Loucy (cell line): ENCODE data around the gene CDK19.

ENCODE experiments used
- EZH2phosphoT487 ChIP-seq: fragments of 200-600 bp; IDR thresholded peaks from 2 replicates; pipeline ENCODE4 v1.6.1; 2018; ENCODE audit warnings: antibody characterized with exemption, mild to moderate bottlenecking, moderate library complexity, borderline replicate concordance
- TF ChIP-seq, protein P1 (sequence below): fragments of 200-600 bp; sonication (generic); conservative IDR thresholded peaks from 2 replicates; pipeline ENCODE4 v1.5.1; 2014; ENCODE audit warnings: mild to moderate bottlenecking, antibody characterized with exemption, low read length

DNA sequence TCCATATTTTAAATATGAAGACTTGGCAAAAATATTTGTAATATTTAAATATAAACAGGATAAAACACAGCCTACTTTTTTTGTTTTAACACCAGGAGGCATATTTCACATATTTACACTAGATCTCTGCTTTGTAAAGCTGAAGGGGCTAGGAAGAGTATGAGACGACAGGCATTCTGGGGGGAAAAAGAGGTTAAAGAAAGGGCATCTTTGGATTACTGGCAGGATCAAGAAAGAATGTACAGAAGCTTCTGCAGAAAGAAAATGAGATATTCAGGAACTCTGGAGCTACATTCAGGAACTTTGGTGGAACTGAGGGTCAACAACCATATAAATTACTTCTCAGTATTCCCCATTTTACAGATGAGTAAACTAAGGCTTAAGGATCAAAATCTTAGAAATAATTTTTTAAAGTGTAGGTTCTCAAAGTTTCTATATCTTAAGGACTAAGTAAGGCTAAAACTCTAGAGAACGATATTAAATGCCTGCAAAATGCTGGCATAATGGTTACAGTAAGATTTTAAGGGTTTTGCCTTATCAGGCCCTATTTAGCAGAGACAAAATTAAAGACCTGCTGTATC lies 156.5 kb downstream of the CDK19 start:
- TF ChIP-seq, protein P1, sequence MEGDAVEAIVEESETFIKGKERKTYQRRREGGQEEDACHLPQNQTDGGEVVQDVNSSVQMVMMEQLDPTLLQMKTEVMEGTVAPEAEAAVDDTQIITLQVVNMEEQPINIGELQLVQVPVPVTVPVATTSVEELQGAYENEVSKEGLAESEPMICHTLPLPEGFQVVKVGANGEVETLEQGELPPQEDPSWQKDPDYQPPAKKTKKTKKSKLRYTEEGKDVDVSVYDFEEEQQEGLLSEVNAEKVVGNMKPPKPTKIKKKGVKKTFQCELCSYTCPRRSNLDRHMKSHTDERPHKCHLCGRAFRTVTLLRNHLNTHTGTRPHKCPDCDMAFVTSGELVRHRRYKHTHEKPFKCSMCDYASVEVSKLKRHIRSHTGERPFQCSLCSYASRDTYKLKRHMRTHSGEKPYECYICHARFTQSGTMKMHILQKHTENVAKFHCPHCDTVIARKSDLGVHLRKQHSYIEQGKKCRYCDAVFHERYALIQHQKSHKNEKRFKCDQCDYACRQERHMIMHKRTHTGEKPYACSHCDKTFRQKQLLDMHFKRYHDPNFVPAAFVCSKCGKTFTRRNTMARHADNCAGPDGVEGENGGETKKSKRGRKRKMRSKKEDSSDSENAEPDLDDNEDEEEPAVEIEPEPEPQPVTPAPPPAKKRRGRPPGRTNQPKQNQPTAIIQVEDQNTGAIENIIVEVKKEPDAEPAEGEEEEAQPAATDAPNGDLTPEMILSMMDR: no peak
- no peak for TF ChIP-seq EZH2phosphoT487
